K562 (cell line): ENCODE results near the gene MEAK7. TPM values are rescaled to one million over a fixed set of nuclear protein-coding genes. Genes with fewer than 3 reads are reported as not detected.
A peak's percentile ranks its signal among the peaks of the same experiment; 100 is the strongest.

Source experiments
- ATAC-seq: fragments of 200-7000 bp; cut with Tn5 transposase; 3 replicates; pipeline ENCODE4 v1.9.1; 2020; ENCODE audit warnings: moderate library complexity
- BruUV-seq: library from RNA; stranded (reverse); fragments of 400-500 nt; replicated peaks from 2 replicates; lab custom pipeline; 2021; lab: Mats Ljungman, UMichigan
- CTCF ChIA-PET: fragments of 300-600 bp; formaldehyde crosslinking; extraction: SDS; loops from one replicate; lab custom pipeline; 2021; ENCODE audit warnings: low intra/inter-chr PET ratio; lab: Yijun Ruan, JAX
- POLR2A ChIA-PET: fragments of 300-600, 350-650 bp; sonication (Branson Sonifier 250); formaldehyde crosslinking; extraction: SDS; loops from one replicate; lab custom pipeline; 2021; ENCODE audit warnings: antibody characterized with exemption, inconsistent platforms; lab: Yijun Ruan, JAX
- DNase-seq, 4 experiments: peaks; one replicate each; pipeline versions ENCODE4 v3.0.0 to v3.0.0-alpha.2; 2011 to 2018; ENCODE audit warnings: low spot score in 3 of 4, mixed read lengths in 3 of 4; ENCODE audit errors: extremely low read depth in 1 of 4
- FAIRE-seq: peaks from 2 replicates; lab custom pipeline; 2011; peaks lifted over from hg19 to GRCh38; lab: Jason Lieb, UNC
- H2AFZ ChIP-seq: 2 replicates; pipeline ENCODE4 v1.6.0; 2011; ENCODE audit warnings: low read depth, low read length, control low read depth, inconsistent platforms
- H3K27ac ChIP-seq: fragments of 200-600 bp; 3 replicates; pipeline ENCODE4 v1.8.0; 2011; ENCODE audit warnings: low read depth, mild to moderate bottlenecking, control low read depth, inconsistent platforms, low read length, moderate library complexity, mixed read lengths; ENCODE audit errors: extremely low read depth
- H3K27me3 ChIP-seq, 2 experiments: fragments of 300-600 bp in 1 of 2; 2 replicates in 1 of 2; 3 replicates in 1 of 2; pipeline versions ENCODE4 v1.6.0 to v1.8.0; 2011; ENCODE audit warnings: inconsistent platforms in 2 of 2, low read length in 2 of 2, mild to moderate bottlenecking in 1 of 2, mixed read lengths in 1 of 2, moderate library complexity in 1 of 2; ENCODE audit not compliant: control insufficient read depth in 2 of 2, insufficient read depth in 2 of 2
- H3K36me3 ChIP-seq: fragments of 300-600 bp; 3 replicates; pipeline ENCODE4 v1.8.0; 2011; ENCODE audit warnings: mild to moderate bottlenecking, low read length, inconsistent platforms; ENCODE audit not compliant: control insufficient read depth, insufficient read depth
- H3K4me1 ChIP-seq, 2 experiments: fragments of 200-600 bp in 1 of 2; replicated peaks in 1 of 2; 2 replicates in 1 of 2; 3 replicates in 1 of 2; pipeline versions ENCODE4 v1.5.1 to v1.8.0; 2011; ENCODE audit warnings: inconsistent platforms in 2 of 2, low read length in 2 of 2, mild to moderate bottlenecking in 1 of 2, mixed read lengths in 1 of 2, moderate library complexity in 1 of 2; ENCODE audit not compliant: control insufficient read depth in 2 of 2, insufficient read depth in 2 of 2
- H3K4me2 ChIP-seq: 2 replicates; pipeline ENCODE4 v1.6.1; 2011; ENCODE audit warnings: low read length, control low read depth, inconsistent platforms, mixed read lengths; ENCODE audit not compliant: insufficient read depth
- H3K4me3 ChIP-seq: fragments of 200-600 bp; sonication (generic), shearing (Covaris generic); 2 replicates; pipeline ENCODE4 v1.5.1; 2016; ENCODE audit warnings: control low read depth, inconsistent platforms
- H3K79me2 ChIP-seq: fragments of 200-600 bp; 3 replicates; pipeline ENCODE4 v1.8.0; 2011; ENCODE audit warnings: low read length, inconsistent platforms; ENCODE audit not compliant: control insufficient read depth, insufficient read depth
- H3K9ac ChIP-seq, 2 experiments: 2 replicates each; pipeline versions ENCODE4 v1.6.0 to v1.6.1; 2011; ENCODE audit warnings: low read depth in 2 of 2, low read length in 2 of 2, control low read depth in 1 of 2, inconsistent platforms in 1 of 2, mild to moderate bottlenecking in 1 of 2, mixed read lengths in 1 of 2; ENCODE audit not compliant: insufficient read depth in 1 of 2
- H3K9me1 ChIP-seq: one replicate; pipeline ENCODE4 v1.6.0; 2011; ENCODE audit warnings: inconsistent platforms, mild to moderate bottlenecking, low read length, moderate library complexity; ENCODE audit not compliant: control insufficient read depth, insufficient read depth
- H3K9me3 ChIP-seq: replicated peaks from 2 replicates; pipeline ENCODE4 v1.5.1; 2011; ENCODE audit warnings: low read depth, low read length, inconsistent platforms; ENCODE audit not compliant: control insufficient read depth, insufficient read depth
- H4K20me1 ChIP-seq: replicated peaks from 2 replicates; pipeline ENCODE4 v1.6.1; 2011; ENCODE audit warnings: low read length, inconsistent platforms, mixed read lengths; ENCODE audit not compliant: control insufficient read depth, insufficient read depth
- ARID1B ChIP-seq: fragments of 450-650 bp; IDR thresholded peaks from 2 replicates; pipeline ENCODE4 v1.6.1; 2016; ENCODE audit warnings: antibody characterized with exemption, mild to moderate bottlenecking, inconsistent platforms
- CREB5 ChIP-seq: fragments of 250-450 bp; sonication (Bioruptor Pico); IDR thresholded peaks from 2 replicates; pipeline ENCODE4 v1.5.0; 2020; ENCODE audit warnings: mild to moderate bottlenecking
- EGR1 ChIP-seq: fragments of 450-650 bp; conservative IDR thresholded peaks from 2 replicates; pipeline ENCODE4 v1.6.1; 2017; ENCODE audit warnings: mild to moderate bottlenecking
- ETS2 ChIP-seq: IDR thresholded peaks from 2 replicates; pipeline ENCODE4 v1.6.1; 2016; ENCODE audit warnings: borderline replicate concordance, missing genetic modification characterization, mild to moderate bottlenecking, moderate library complexity, missing compliant biosample characterization; ENCODE audit not compliant: poor library complexity, severe bottlenecking
- KDM1A ChIP-seq, 2 experiments: fragments of 450-650 bp; IDR thresholded peaks; 2 replicates each; pipeline ENCODE4 v1.6.1; 2016; ENCODE audit warnings: mild to moderate bottlenecking in 2 of 2
- NFIC ChIP-seq: fragments of 450-650 bp; IDR thresholded peaks from 2 replicates; pipeline ENCODE4 v1.6.1; 2017; ENCODE audit warnings: mild to moderate bottlenecking, inconsistent platforms
- RCOR1 ChIP-seq, 2 experiments: IDR thresholded peaks; 2 replicates each; pipeline ENCODE4 v1.6.1; 2012; ENCODE audit warnings: low read depth in 2 of 2, low read length in 2 of 2, borderline replicate concordance in 1 of 2, improper control_type of control experiment in 1 of 2
- SLC30A9 ChIP-seq: fragments of 250-450 bp; sonication (Bioruptor Pico); IDR thresholded peaks from 2 replicates; pipeline ENCODE4 v1.8.0; 2022; ENCODE audit warnings: mild to moderate bottlenecking, moderate library complexity
- ZNF445 ChIP-seq: fragments of 250-450 bp; sonication (Bioruptor Pico); IDR thresholded peaks from 2 replicates; pipeline ENCODE4 v1.4.0; 2020; ENCODE audit warnings: low read depth, mild to moderate bottlenecking, moderate library complexity
- WGBS: fragments of 100-300 bp; shearing (Covaris generic); methylation state at CpG from one replicate; pipeline ENCODE4 v1.1.6; 2016; ENCODE audit warnings: low coverage, mixed read lengths; ENCODE audit not compliant: insufficient coverage; ENCODE audit errors: missing lambda C conversion rate; 5-methylcytosine and 5-hydroxymethylcytosine counted together
- in situ Hi-C: fragments of 300-500 bp; cut with MboI; formaldehyde crosslinking; loops from 4 replicates; pipeline ENCODE4 v1.15.0; 2018; ENCODE audit warnings: inconsistent platforms, mixed read lengths
- intact Hi-C: fragments of 100-400 bp; cut with micrococcal nuclease; formaldehyde crosslinking; loops from 2 replicates; pipeline ENCODE4 v1.14.2; 2022
- polyA plus RNA-seq, 8 experiments: library from polyadenylated mRNA; depleted of rRNA in 4 of 8; stranded (reverse) in 5 of 8; unstranded in 3 of 8; fragments of >200 nt; fragmentation: Nextera tagmentation in 2 of 8; fragmentation: Illumina TruSeq in 1 of 8; extraction: Ambion mirVana in 2 of 8; extraction: Trizol in 1 of 8; gene quantifications; 2 replicates each; pipeline versions ENCODE4 v1.2.1 to v1.2.3, GENCODE V29; 2011 to 2014; ENCODE audit warnings: inconsistent platforms in 1 of 8, missing spikeins in 1 of 8
- total RNA-seq, 7 experiments: library from RNA; depleted of rRNA in 6 of 7; stranded (reverse); fragments of >200 nt in 6 of 7; fragmentation: Illumina TruSeq in 2 of 7; extraction: Trizol in 2 of 7; gene quantifications; 2 replicates each; pipeline versions ENCODE4 v1.2.1 to v1.2.3, GENCODE V29; 2011 to 2021; ENCODE audit warnings: low replicate concordance in 1 of 7

MEAK7 gene
- total and polyA plus RNA-seq, 9 of the 15 experiments (the other 6 are each of a cell fraction or from before 2014, with no cell fraction given): 1.4 to 14.5 (median 6.3) TPM

- Histone ChIP-seq H3K36me3 (no peaks in the 10 kb centered on the region), H3K27ac (no peak overlapping the region)
- peak in 1 of 2 experiments; percentile 46; a peak in 2 of 4 replicates for TF ChIP-seq RCOR1 (IDR thresholded peaks at IDR 0.05; ENCODE audit: borderline replicate concordance in 1 of 2, low read depth in 2 of 2, low read length in 2 of 2)
- peak; percentile 17; the same call in 1 of the 2 replicates for TF ChIP-seq ARID1B
- peak; percentile 74 for TF ChIP-seq NFIC
- TF ChIP-seq SLC30A9: no peak
- TF ChIP-seq ETS2 (tag): no peak
- 0 out of 4 replicates have a peak, but pooled peaks have one; percentile 27 to 37 for TF ChIP-seq KDM1A (IDR thresholded peaks at IDR 0.05)
- TF ChIP-seq ZNF445: no peak
- TF ChIP-seq EGR1: peak; percentile 47; the same call in 1 of the 2 replicates
- TF ChIP-seq CREB5 (CRISPR knock-in tag): no peak
- TF ChIP-seq, all 486 proteins: peak for 5
- no peaks in the 10 kb centered on the region for H3K9me1 ChIP-seq
- FAIRE-seq: no peak
- BruUV-seq: no TSS peak
- ChIA-PET CTCF (no interaction called here), POLR2A (interaction anchor here (0.6 to 1.5 kb wide), 2 partner anchors 25 to 476 kb away, joined by 3 read pairs; no protein-coding TSS in a partner anchor)
- no peak for DNase-seq
- no peak overlapping the region for H3K9ac ChIP-seq
- no peak overlapping the region for H3K4me2 ChIP-seq
- WGBS: 53% methylated on average over 25 of the region's 25 CpGs
- no peak for ATAC-seq
- H3K79me2 ChIP-seq: no peaks in the 10 kb centered on the region
- H3K4me1 ChIP-seq: peaks cover 24 to 26% of the 10 kb centered on the region in 2 experiments
- no peaks in the 10 kb centered on the region for H4K20me1 ChIP-seq
- no peak overlapping the region for H2AFZ ChIP-seq
- in situ Hi-C loops: no loop called here
- peaks cover 4% of the 10 kb centered on the region; the same call in 1 of the 2 replicates for H3K9me3 ChIP-seq
- intact Hi-C loops: no loop called here
- H3K27me3 ChIP-seq: peaks cover 0 to 7% of the 10 kb centered on the region in 2 experiments; a peak in 2 of 5 replicates
- H3K4me3 ChIP-seq: no peak overlapping the region
Observed at GRCh38 chr16:84544031-84544773, 39.7 kb upstream of the MEAK7 start.
